HepG2 (cell line): ENCODE data around the gene STYK1. TPM values are rescaled to one million over a fixed set of nuclear protein-coding genes. Genes with fewer than 3 reads are reported as not detected.

Source experiments
- ELF3 ChIP-seq: IDR thresholded peaks from 2 replicates; pipeline ENCODE4 v1.6.1; 2016; ENCODE audit warnings: missing genetic modification reagents, missing compliant biosample characterization
- GABPB1 ChIP-seq: IDR thresholded peaks from 2 replicates; pipeline ENCODE4 v1.6.1; 2016; ENCODE audit warnings: mild to moderate bottlenecking, missing genetic modification reagents, moderate library complexity, missing compliant biosample characterization
- HOXA3 ChIP-seq: sonication (generic); formaldehyde crosslinking; IDR thresholded peaks from 2 replicates; pipeline ENCODE4 v1.5.0; 2020; ENCODE audit warnings: missing genetic modification reagents
- KAT7 ChIP-seq: IDR thresholded peaks from 2 replicates; pipeline ENCODE4 v1.6.1; 2018; ENCODE audit warnings: borderline replicate concordance, missing compliant biosample characterization
- KAT8 ChIP-seq: IDR thresholded peaks from 2 replicates; pipeline ENCODE4 v1.6.1; 2016; ENCODE audit warnings: missing genetic modification reagents, missing compliant biosample characterization
- KLF16 ChIP-seq, 2 experiments: sonication (generic) in 1 of 2; formaldehyde crosslinking in 1 of 2; IDR thresholded peaks; 2 replicates each; pipeline versions ENCODE4 v1.6.1 to v1.8.0; 2016 to 2023; ENCODE audit warnings: missing genetic modification reagents in 2 of 2, missing compliant biosample characterization in 1 of 2
- MIER3 ChIP-seq: IDR thresholded peaks from 2 replicates; pipeline ENCODE4 v1.6.1; 2016; ENCODE audit warnings: missing compliant biosample characterization, borderline replicate concordance
- NR2F6 ChIP-seq, 2 experiments: IDR thresholded peaks; 2 replicates each; pipeline ENCODE4 v1.6.1; 2016; ENCODE audit warnings: antibody characterized with exemption in 1 of 2, mild to moderate bottlenecking in 1 of 2
- POGZ ChIP-seq: sonication (generic); formaldehyde crosslinking; IDR thresholded peaks from 2 replicates; pipeline ENCODE4 v1.4.0; 2020; ENCODE audit warnings: mild to moderate bottlenecking, missing genetic modification reagents
- TFAP4 ChIP-seq: sonication (generic); IDR thresholded peaks from 2 replicates; pipeline ENCODE4 v1.6.1; 2016; ENCODE audit warnings: low read depth, borderline replicate concordance
- TFDP1 ChIP-seq: IDR thresholded peaks from 2 replicates; pipeline ENCODE4 v1.6.1; 2016; ENCODE audit warnings: missing compliant biosample characterization, missing genetic modification reagents, borderline replicate concordance
- ZNF143 ChIP-seq: sonication (generic); formaldehyde crosslinking; IDR thresholded peaks from 2 replicates; pipeline ENCODE4 v1.4.0; 2020; ENCODE audit warnings: missing genetic modification reagents
- ZNF251 ChIP-seq: sonication (generic); formaldehyde crosslinking; IDR thresholded peaks from 2 replicates; pipeline ENCODE4 v1.9.0; 2021; ENCODE audit warnings: mild to moderate bottlenecking, missing genetic modification reagents
- ZNF382 ChIP-seq: sonication (generic); formaldehyde crosslinking; IDR thresholded peaks from 2 replicates; pipeline ENCODE4 v1.5.0; 2020; ENCODE audit warnings: missing genetic modification reagents, mild to moderate bottlenecking, borderline replicate concordance
- ZNF563 ChIP-seq: sonication (generic); formaldehyde crosslinking; IDR thresholded peaks from 2 replicates; pipeline ENCODE4 v1.8.0; 2022; ENCODE audit warnings: mild to moderate bottlenecking, moderate library complexity, missing genetic modification reagents
- ZNF670 ChIP-seq: sonication (generic); formaldehyde crosslinking; IDR thresholded peaks from 2 replicates; pipeline ENCODE4 v1.8.0; 2022; ENCODE audit warnings: mild to moderate bottlenecking, missing genetic modification reagents, borderline replicate concordance
- ZNF740 ChIP-seq: sonication (generic); formaldehyde crosslinking; IDR thresholded peaks from 2 replicates; pipeline ENCODE4 v1.4.0; 2020; ENCODE audit warnings: missing genetic modification reagents
- polyA plus RNA-seq, 8 experiments: library from polyadenylated mRNA; depleted of rRNA in 3 of 8; stranded (reverse) in 7 of 8; unstranded in 1 of 8; fragments of >200 nt; fragmentation: Illumina TruSeq in 4 of 8; extraction: Trizol in 4 of 8; gene quantifications; 2 replicates each; pipeline versions ENCODE4 v1.2.1 to v1.2.3, GENCODE V29; 2011 to 2016; ENCODE audit warnings: low read depth in 4 of 8, missing spikeins in 1 of 8, mixed read lengths in 1 of 8; ENCODE audit not compliant: insufficient read depth in 1 of 8
- total RNA-seq, 5 experiments: library from RNA; depleted of rRNA; stranded (reverse); fragments of >200 nt; fragmentation: Illumina TruSeq; extraction: Trizol; gene quantifications; 2 replicates each; pipeline ENCODE4 v1.2.3, GENCODE V29; 2016; ENCODE audit warnings: low read depth in 1 of 5
- TF ChIP-seq, protein P1 (sequence below): IDR thresholded peaks from 2 replicates; pipeline ENCODE4 v1.6.1; 2016
- TF ChIP-seq, protein P2 (sequence below): sonication (generic); formaldehyde crosslinking; IDR thresholded peaks from 2 replicates; pipeline ENCODE4 v1.4.0; 2020; ENCODE audit warnings: missing genetic modification reagents, borderline replicate concordance

The STYK1 gene
- total and polyA plus RNA-seq, 2 of the 13 experiments (the other 11 are each of a cell fraction or from before 2014, with no cell fraction given) = not detected

DNA sequence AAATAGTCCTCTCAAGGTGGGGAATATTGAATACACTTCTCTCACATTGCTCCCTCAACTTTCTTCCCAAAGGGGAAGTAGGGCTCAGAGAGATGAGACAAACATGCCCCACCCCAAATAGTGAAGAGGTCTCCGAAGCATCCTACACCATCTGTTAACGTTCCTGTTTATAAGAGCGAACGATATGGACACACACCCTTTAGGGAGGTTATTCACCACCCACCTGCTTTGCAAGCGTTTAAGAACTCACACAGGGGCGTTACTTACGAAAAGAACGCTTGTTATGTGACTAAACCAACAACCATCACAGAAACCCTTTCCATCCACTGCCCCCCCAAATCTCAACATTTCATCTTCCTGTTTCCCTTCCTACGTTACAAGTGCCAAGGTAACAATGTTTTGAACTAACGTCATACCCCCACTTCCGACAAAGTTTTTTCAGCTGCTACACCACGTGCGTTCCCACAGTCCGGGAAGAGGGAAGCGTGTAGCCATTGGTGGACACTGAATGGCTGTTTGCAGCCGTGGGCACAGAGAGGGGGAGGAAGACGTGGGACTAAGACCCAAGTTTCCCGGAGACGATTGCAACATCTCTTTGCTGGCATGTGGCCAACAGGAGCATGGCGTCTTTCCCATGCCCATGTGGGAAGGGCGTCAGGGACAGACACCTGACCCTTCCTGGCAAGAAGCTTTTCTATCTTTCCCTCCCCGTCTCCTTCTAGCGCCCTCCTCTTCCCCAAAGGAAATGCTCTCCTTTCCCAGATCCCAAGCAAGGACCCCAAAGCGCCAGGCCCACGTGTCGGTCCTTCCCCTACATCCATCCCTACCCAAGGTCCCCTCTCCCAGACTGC is 48.0 kb upstream of the STYK1 start (continued):
- TF ChIP-seq KAT8 (CRISPR knock-in tag) (peak; percentile 60), HOXA3 (CRISPR knock-in tag) (peak; percentile 78; the same call in 1 of the 2 replicates), ZNF382 (CRISPR knock-in tag) (no peak), POGZ (CRISPR knock-in tag) (peak; percentile 56), MIER3 (CRISPR knock-in tag) (peak; percentile 89; the same call in 1 of the 2 replicates), ZNF670 (CRISPR knock-in tag) (peak; percentile 85; the same call in 1 of the 2 replicates), GABPB1 (CRISPR knock-in tag) (peak; percentile 73), ELF3 (CRISPR knock-in tag) (peak; percentile 84), ZNF563 (CRISPR knock-in tag) (peak; percentile 23; the same call in 1 of the 2 replicates), NR2F6 (IDR thresholded peaks at IDR 0.05) (no peak), NR2F6 (CRISPR knock-in tag; IDR thresholded peaks at IDR 0.05) (peak; percentile 33; the same call in 1 of the 2 replicates), KAT7 (CRISPR knock-in tag) (peak; percentile 88; the same call in 1 of the 2 replicates), ZNF740 (CRISPR knock-in tag) (peak; percentile 29; the same call in 1 of the 2 replicates), TFDP1 (CRISPR knock-in tag) (peak; percentile 63; the same call in 1 of the 2 replicates), KLF16 (CRISPR knock-in tag; IDR thresholded peaks at IDR 0.05) (peak in 1 of 2 experiments; percentile 68; a peak in 2 of 4 replicates), TFAP4 (peak; percentile 88), ZNF251 (CRISPR knock-in tag) (0 out of 2 replicates have a peak, but pooled peaks have one; percentile 52), ZNF143 (CRISPR knock-in tag) (no peak)
- TF ChIP-seq, protein P1, sequence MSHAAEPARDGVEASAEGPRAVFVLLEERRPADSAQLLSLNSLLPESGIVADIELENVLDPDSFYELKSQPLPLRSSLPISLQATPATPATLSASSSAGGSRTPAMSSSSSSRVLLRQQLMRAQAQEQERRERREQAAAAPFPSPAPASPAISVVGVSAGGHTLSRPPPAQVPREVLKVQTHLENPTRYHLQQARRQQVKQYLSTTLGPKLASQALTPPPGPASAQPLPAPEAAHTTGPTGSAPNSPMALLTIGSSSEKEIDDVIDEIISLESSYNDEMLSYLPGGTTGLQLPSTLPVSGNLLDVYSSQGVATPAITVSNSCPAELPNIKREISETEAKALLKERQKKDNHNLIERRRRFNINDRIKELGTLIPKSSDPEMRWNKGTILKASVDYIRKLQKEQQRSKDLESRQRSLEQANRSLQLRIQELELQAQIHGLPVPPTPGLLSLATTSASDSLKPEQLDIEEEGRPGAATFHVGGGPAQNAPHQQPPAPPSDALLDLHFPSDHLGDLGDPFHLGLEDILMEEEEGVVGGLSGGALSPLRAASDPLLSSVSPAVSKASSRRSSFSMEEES = peak; percentile 73
- TF ChIP-seq, protein P2, sequence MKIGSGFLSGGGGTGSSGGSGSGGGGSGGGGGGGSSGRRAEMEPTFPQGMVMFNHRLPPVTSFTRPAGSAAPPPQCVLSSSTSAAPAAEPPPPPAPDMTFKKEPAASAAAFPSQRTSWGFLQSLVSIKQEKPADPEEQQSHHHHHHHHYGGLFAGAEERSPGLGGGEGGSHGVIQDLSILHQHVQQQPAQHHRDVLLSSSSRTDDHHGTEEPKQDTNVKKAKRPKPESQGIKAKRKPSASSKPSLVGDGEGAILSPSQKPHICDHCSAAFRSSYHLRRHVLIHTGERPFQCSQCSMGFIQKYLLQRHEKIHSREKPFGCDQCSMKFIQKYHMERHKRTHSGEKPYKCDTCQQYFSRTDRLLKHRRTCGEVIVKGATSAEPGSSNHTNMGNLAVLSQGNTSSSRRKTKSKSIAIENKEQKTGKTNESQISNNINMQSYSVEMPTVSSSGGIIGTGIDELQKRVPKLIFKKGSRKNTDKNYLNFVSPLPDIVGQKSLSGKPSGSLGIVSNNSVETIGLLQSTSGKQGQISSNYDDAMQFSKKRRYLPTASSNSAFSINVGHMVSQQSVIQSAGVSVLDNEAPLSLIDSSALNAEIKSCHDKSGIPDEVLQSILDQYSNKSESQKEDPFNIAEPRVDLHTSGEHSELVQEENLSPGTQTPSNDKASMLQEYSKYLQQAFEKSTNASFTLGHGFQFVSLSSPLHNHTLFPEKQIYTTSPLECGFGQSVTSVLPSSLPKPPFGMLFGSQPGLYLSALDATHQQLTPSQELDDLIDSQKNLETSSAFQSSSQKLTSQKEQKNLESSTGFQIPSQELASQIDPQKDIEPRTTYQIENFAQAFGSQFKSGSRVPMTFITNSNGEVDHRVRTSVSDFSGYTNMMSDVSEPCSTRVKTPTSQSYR (CRISPR knock-in tag) = peak; percentile 55; the same call in 1 of the 2 replicates
